ENCODE results near the gene ZNF124. TPM values are rescaled to one million over a fixed set of nuclear protein-coding genes. Genes with fewer than 3 reads are reported as not detected.

ZNF124 gene
- total and polyA plus RNA-seq, 2 experiments from 2014 or later: 23.2 to 43.9 TPM

GRCh38 chr1:247193958-247194357 is 22.1 kb upstream of the ZNF124 start:
- no peaks in the 10 kb centered on the region for H3K27me3 ChIP-seq (ENCODE audit: insufficient read depth)
- H3K27ac ChIP-seq (ENCODE audit: low read depth): no peak overlapping the region
- no peak overlapping the region for H3K4me2 ChIP-seq
- Mint-ChIP-seq H3K27me3 (ENCODE audit: insufficient read depth, low read depth, poor library complexity) (no peaks in the 10 kb centered on the region), H3K36me3 (ENCODE audit: low read depth) (peaks cover 82% of the 10 kb centered on the region), H3K27ac (no peak overlapping the region), H3K4me3 (no peak overlapping the region), H3K4me1 (no peaks in the 10 kb centered on the region), H3K9me3 (peaks cover 41% of the 10 kb centered on the region)
- H3K9me2 ChIP-seq (ENCODE audit: insufficient read depth): no peaks in the 10 kb centered on the region
- no peaks in the 10 kb centered on the region for H3K4me1 ChIP-seq (ENCODE audit: insufficient read depth)
- no peaks in the 10 kb centered on the region for H3F3A ChIP-seq (replicated peaks; ENCODE audit: low read depth)
- H3K79me2 ChIP-seq (replicated peaks; ENCODE audit: insufficient read depth): no peaks in the 10 kb centered on the region
- DNase-seq (ENCODE audit: low spot score) (no peak), ATAC-seq (no peak)
- no peak overlapping the region for H3K4me3 ChIP-seq
- TF ChIP-seq, protein P1, sequence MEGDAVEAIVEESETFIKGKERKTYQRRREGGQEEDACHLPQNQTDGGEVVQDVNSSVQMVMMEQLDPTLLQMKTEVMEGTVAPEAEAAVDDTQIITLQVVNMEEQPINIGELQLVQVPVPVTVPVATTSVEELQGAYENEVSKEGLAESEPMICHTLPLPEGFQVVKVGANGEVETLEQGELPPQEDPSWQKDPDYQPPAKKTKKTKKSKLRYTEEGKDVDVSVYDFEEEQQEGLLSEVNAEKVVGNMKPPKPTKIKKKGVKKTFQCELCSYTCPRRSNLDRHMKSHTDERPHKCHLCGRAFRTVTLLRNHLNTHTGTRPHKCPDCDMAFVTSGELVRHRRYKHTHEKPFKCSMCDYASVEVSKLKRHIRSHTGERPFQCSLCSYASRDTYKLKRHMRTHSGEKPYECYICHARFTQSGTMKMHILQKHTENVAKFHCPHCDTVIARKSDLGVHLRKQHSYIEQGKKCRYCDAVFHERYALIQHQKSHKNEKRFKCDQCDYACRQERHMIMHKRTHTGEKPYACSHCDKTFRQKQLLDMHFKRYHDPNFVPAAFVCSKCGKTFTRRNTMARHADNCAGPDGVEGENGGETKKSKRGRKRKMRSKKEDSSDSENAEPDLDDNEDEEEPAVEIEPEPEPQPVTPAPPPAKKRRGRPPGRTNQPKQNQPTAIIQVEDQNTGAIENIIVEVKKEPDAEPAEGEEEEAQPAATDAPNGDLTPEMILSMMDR (conservative IDR thresholded peaks at IDR 0.05; ENCODE audit: low read depth in 2 of 2): no peak
- no peak for TF ChIP-seq ZNF462 (CRISPR knock-in tag; IDR thresholded peaks at IDR 0.05)
- no peak for TF ChIP-seq ZNF331 (CRISPR knock-in tag; IDR thresholded peaks at IDR 0.05; ENCODE audit: low read depth)
- no peak for TF ChIP-seq EZH2phosphoT487 (IDR thresholded peaks at IDR 0.05; ENCODE audit: unreplicated experiment)
- TF ChIP-seq CREB1 (CRISPR knock-in tag; IDR thresholded peaks at IDR 0.05; ENCODE audit: low read depth): no peak
- no peak for TF ChIP-seq EZH2 (IDR thresholded peaks at IDR 0.05; ENCODE audit: low read depth, unreplicated experiment)
- no peak for TF ChIP-seq REST (IDR thresholded peaks at IDR 0.05; ENCODE audit: unreplicated experiment)
- TF ChIP-seq ZNF114 (CRISPR knock-in tag; IDR thresholded peaks at IDR 0.05): no peak
- no peak for TF ChIP-seq POLR2AphosphoS5 (IDR thresholded peaks at IDR 0.05; ENCODE audit: low read depth)
- no peak for TF ChIP-seq NANOG (IDR thresholded peaks at IDR 0.05; ENCODE audit: borderline replicate concordance)
- no peak for TF ChIP-seq JUNB (IDR thresholded peaks at IDR 0.05; ENCODE audit: unreplicated experiment)
- H3K36me3 ChIP-seq (ENCODE audit: insufficient read depth): peaks cover 57% of the 10 kb centered on the region
- no peak overlapping the region for H2AFZ ChIP-seq
- H4K20me1 ChIP-seq (replicated peaks; ENCODE audit: insufficient read depth): peaks cover 3% of the 10 kb centered on the region

Measured in GM23338 (cell line).